ENCODE measurements around the gene GTSE1. TPM values are rescaled to one million over a fixed set of nuclear protein-coding genes. Genes with fewer than 3 reads are reported as not detected.
A peak's percentile ranks its signal among the peaks of the same experiment; 100 is the strongest.

The GTSE1 gene
- total and polyA plus RNA-seq, 2 of the 13 experiments (the other 11 are each of a cell fraction or from before 2014, with no cell fraction given), result 10.7 to 13.5 TPM

DNA sequence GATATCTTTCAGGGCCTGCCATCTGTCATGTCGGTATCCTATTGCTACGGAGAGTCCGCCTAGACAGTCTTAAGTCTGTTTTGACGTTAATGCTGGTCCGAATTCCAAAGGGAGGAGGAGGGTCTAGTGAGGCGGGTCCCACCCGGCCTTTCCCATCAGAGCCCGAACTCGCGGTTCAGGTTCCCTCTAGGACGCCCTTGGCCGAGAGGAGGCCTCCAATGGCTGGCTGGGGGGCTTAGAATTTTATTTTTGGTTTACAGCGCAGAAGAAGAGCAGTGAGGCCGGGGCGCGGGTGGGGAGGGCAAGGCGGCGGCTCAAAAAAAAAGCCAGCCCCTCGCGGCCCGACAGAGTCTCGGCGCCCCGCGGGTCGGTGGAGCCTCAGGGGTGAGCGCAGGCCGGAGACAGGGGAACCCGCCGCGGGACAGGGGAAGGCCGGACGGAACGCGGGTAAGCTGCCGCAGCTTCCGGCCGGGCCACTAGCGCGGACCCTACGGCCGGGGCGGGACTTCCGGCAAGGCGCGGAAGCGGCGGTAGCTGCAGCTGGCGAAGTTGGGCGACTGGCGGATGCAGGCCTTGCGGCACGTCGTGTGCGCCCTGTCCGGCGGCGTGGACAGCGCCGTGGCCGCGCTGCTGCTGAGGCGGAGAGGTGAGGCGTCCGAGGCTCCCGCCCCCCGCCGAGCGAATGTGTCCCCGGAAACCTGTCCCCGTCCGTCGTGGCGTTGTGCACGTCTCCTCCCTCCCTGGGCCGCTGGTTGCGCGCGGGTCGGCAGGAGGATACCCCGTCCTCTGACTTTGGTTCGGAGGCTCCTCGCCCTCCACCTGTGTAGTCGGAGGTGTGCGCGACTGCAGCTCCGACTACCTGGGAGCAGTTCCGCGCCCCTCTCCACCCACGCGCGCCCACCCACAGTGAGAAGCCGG is 38.8 kb downstream of the GTSE1 start, which contains the start of gene TRMU (continued):
- peak; percentile 79; the same call in 1 of the 2 replicates for TF ChIP-seq CCDC6 (CRISPR knock-in tag; IDR thresholded peaks at IDR 0.05)
- peak; percentile 94 for TF ChIP-seq ZBTB38 (CRISPR knock-in tag; IDR thresholded peaks at IDR 0.05)
- peak; percentile 71 for TF ChIP-seq ZNF121 (CRISPR knock-in tag; IDR thresholded peaks at IDR 0.05)
- peak; percentile 37; the same call in 1 of the 2 replicates for TF ChIP-seq NFYC (CRISPR knock-in tag; IDR thresholded peaks at IDR 0.05)
- TF ChIP-seq SIX4 (CRISPR knock-in tag; IDR thresholded peaks at IDR 0.05), result peak; percentile 76; the same call in 1 of the 2 replicates
- peak; percentile 21; the same call in 1 of the 2 replicates for TF ChIP-seq CEBPG (CRISPR knock-in tag; IDR thresholded peaks at IDR 0.05)
- no peak for TF ChIP-seq MZF1 (CRISPR knock-in tag; IDR thresholded peaks at IDR 0.05; ENCODE audit: borderline replicate concordance)
- peak; percentile 93 for TF ChIP-seq KDM3A (CRISPR knock-in tag; IDR thresholded peaks at IDR 0.05; ENCODE audit: low read depth)
- no peak for TF ChIP-seq ZFP1 (CRISPR knock-in tag; IDR thresholded peaks at IDR 0.05)
- TF ChIP-seq, protein P1, sequence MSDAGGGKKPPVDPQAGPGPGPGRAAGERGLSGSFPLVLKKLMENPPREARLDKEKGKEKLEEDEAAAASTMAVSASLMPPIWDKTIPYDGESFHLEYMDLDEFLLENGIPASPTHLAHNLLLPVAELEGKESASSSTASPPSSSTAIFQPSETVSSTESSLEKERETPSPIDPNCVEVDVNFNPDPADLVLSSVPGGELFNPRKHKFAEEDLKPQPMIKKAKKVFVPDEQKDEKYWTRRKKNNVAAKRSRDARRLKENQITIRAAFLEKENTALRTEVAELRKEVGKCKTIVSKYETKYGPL (CRISPR knock-in tag; IDR thresholded peaks at IDR 0.05), result peak; percentile 57; the same call in 1 of the 2 replicates
- no peak for TF ChIP-seq PAWR (CRISPR knock-in tag; IDR thresholded peaks at IDR 0.05; ENCODE audit: borderline replicate concordance)
- TF ChIP-seq SP1 (IDR thresholded peaks at IDR 0.05), result no peak
- peak; percentile 71; the same call in 1 of the 2 replicates for TF ChIP-seq SP1 (CRISPR knock-in tag; IDR thresholded peaks at IDR 0.05)
- peak; percentile 94 for TF ChIP-seq CBFB (CRISPR knock-in tag; IDR thresholded peaks at IDR 0.05)
- peak; percentile 37; the same call in 1 of the 2 replicates for TF ChIP-seq ZNF619 (CRISPR knock-in tag; IDR thresholded peaks at IDR 0.05)
- TF ChIP-seq, protein P2, sequence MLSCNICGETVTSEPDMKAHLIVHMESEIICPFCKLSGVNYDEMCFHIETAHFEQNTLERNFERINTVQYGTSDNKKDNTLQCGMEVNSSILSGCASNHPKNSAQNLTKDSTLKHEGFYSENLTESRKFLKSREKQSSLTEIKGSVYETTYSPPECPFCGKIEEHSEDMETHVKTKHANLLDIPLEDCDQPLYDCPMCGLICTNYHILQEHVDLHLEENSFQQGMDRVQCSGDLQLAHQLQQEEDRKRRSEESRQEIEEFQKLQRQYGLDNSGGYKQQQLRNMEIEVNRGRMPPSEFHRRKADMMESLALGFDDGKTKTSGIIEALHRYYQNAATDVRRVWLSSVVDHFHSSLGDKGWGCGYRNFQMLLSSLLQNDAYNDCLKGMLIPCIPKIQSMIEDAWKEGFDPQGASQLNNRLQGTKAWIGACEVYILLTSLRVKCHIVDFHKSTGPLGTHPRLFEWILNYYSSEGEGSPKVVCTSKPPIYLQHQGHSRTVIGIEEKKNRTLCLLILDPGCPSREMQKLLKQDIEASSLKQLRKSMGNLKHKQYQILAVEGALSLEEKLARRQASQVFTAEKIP (CRISPR knock-in tag; IDR thresholded peaks at IDR 0.05; ENCODE audit: borderline replicate concordance), result no peak
- TF ChIP-seq KMT2B (CRISPR knock-in tag; IDR thresholded peaks at IDR 0.05), result peak; percentile 91
- TF ChIP-seq PCBP1 (IDR thresholded peaks at IDR 0.05; ENCODE audit: borderline replicate concordance, low read depth, low read length), result 0 out of 2 replicates have a peak, but pooled peaks have one; percentile 16
- no peak for TF ChIP-seq ZNF281 (CRISPR knock-in tag; IDR thresholded peaks at IDR 0.05; ENCODE audit: borderline replicate concordance)
- peak; percentile 85 for TF ChIP-seq NRL (CRISPR knock-in tag; IDR thresholded peaks at IDR 0.05; ENCODE audit: borderline replicate concordance)
- TF ChIP-seq ZNF44 (CRISPR knock-in tag; IDR thresholded peaks at IDR 0.05), result peak; percentile 37; the same call in 1 of the 2 replicates
- peak; percentile 84; the same call in 1 of the 2 replicates for TF ChIP-seq ZNF773 (CRISPR knock-in tag; IDR thresholded peaks at IDR 0.05; ENCODE audit: borderline replicate concordance)
- peak; percentile 42; the same call in 1 of the 2 replicates for TF ChIP-seq RFXANK (CRISPR knock-in tag; IDR thresholded peaks at IDR 0.05)

Data from HepG2 (cell line).